ENCODE measurements around the gene MSI2.
"Not testable (repeated sequence)": the region's sequence is repeated elsewhere in the genome, so short reads cannot be mapped to it uniquely, and the experiment has no call there.

Gene MSI2

DNA sequence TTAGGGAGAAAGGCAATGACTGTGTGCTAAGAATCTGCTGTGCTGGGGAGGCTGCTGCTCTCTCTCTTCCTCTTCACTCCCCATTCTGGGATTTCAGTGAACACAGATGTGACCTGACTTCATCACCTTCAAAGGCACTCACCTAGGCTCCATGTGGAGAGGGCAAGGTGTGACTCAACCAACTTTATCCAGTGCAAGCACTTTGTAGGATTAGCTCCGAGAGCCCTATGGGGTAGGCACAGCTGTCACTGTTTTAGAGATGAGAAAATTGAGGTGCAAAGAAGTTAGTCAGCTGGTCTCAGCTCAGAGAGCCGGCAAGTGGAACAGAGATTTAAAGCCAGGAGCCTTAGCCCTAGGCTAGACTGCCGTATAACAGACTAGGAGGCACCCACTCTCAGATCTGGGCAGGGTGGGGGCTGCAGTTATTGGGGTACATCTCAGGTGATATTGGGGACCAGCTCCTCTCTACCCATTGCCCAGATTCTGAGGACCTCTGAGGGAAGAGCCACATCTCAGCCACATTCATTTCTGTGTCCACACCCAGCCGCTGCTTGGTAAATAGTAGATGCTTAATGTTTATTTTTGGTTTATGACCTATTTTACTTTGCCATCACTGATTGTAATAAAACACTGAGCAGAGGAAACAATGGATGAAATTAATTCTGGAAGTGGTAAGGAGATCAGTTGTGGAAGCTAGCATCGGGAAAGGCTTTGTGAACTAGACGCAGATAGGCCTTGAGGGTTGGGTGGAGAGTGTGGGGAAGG lies 350.0 kb downstream of the MSI2 start:
- no peak for DNase-seq

DNA sequence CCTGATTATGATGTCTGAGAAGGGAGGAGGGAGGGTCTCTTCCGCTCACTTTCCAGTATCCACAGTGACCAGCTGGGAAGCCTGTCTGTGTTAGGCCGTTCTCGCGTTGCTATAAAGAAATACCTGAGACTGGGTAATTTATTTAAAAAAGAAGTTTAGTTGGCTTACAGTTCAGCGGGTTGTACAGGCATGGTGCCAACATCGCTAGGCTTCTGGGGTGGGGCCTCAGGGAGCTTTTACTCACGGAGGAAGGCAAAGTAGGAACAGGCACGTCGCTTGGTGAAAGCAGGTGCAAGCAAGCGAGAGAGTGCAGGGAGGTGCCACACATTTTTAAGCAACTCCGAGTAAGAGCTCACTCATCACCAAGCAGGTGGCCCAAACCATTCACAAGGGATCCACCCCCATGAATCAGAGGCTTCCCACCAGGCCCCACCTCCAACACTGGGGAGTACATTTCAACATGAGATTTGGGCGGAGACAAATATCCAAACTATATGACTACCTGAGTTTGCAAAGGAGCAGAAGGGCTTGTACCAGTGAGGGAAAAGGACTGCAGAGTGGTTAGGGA lies 351.3 kb downstream of the MSI2 start:
- DNase-seq: no peak

- DNase-seq: no peak
Measured at GRCh38 chr17:57608369-57609124, 352.2 kb downstream of the MSI2 start.

- no peak for DNase-seq
Measured at GRCh38 chr17:57609125-57609877, 353.0 kb downstream of the MSI2 start.

GRCh38 chr17:57609878-57610270 lies 353.6 kb downstream of the MSI2 start:
- DNase-seq: no peak

GRCh38 chr17:57612202-57613071 lies 356.1 kb downstream of the MSI2 start:
- no peak for DNase-seq

GRCh38 chr17:57614742-57615141 lies 358.4 kb downstream of the MSI2 start:
- DNase-seq: no peak

- DNase-seq: no peak
Measured at GRCh38 chr17:57615836-57616757, 359.8 kb downstream of the MSI2 start.

GRCh38 chr17:57617218-57617617 lies 360.9 kb downstream of the MSI2 start:
- DNase-seq: no peak

- DNase-seq: peak; percentile 13
Measured at GRCh38 chr17:57619061-57619937, 363.0 kb downstream of the MSI2 start.

GRCh38 chr17:57620576-57620975 lies 364.3 kb downstream of the MSI2 start:
- no peak for DNase-seq

DNA sequence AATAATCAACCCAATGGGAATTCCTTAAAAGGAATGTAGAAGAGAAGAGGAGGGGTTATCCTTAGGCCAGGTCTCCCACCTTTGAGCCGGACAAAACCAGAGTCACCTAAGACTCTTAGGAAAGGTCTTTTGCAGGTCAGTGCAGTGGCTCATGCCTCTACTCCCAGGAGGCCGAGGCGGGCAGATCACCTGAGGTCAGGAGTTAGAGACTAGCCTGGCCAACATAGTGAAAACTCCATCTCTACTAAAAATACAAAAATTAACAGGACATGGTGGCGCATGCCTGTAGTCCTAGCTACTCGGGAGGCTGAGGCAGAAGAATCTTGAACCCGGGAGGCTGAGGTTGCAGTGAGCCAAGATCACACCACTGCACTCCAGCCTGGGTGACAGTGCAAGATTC lies 365.5 kb downstream of the MSI2 start:
- not testable (repeated sequence) for DNase-seq

- no peak for DNase-seq
Measured at GRCh38 chr17:57622306-57622682, 366.0 kb downstream of the MSI2 start.

- DNase-seq: peak; percentile 65
Measured at GRCh38 chr17:57622683-57623433, 366.5 kb downstream of the MSI2 start.

GRCh38 chr17:57623620-57624019 lies 367.3 kb downstream of the MSI2 start:
- DNase-seq: no peak

- DNase-seq: no peak
Measured at GRCh38 chr17:57624386-57624785, 368.1 kb downstream of the MSI2 start.

DNA sequence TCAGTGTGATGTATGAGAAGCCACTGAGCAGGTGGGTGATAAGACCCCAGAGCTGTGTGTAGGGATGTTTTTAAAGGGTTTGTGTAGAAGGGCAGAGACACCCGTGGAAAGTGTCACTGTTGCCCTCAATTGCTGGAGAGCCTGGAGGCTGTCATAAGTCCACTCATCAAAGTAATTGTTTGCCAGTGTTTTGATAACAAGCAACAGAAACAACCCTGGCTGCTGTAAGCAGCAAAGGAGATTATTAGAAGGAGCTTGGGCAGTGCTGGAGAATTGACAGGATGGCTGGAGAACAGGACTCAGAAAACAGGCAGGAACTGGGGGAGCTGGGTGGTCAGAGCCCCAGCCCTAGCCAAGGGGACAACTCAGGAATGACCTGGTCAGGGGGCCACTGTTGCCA lies 369.2 kb downstream of the MSI2 start:
- DNase-seq: no peak

DNA sequence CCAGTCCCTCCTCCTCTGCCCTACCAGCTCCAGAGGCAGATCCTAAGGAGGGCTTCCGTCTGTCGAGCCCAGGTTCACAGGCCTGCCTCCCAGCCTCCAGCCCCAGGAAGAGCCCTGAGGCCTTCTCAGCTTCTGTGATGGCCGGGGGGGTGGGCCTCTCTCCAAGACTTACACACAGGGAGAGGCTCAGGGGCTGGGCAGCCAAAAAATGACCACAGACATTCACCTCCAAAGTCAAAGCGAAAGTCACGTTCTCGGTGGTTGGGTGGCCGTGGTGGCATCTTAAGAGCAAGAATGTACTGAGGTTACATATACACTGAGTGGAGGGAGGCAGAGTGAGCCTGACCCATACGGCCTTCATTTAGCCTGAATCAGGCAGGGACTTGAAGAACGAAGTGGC lies 369.6 kb downstream of the MSI2 start:
- no peak for DNase-seq

All from fibroblast of skin of scalp (primary cell).